Right kidney (tissue), 1 donor: ENCODE measurements around the gene ZBTB16.

Experiments used
- DNase-seq: peaks from one replicate; pipeline ENCODE4 v3.0.0-alpha.2; 2016

Gene ZBTB16

GRCh38 chr11:114282488-114282887, 223.0 kb downstream of the ZBTB16 start:
- no peak for DNase-seq

- DNase-seq: no peak
Measured at GRCh38 chr11:114283422-114283821, 223.9 kb downstream of the ZBTB16 start.

GRCh38 chr11:114284021-114284420, 224.5 kb downstream of the ZBTB16 start:
- DNase-seq: no peak

- DNase-seq: no peak
Measured at GRCh38 chr11:114284914-114285313, 225.4 kb downstream of the ZBTB16 start.

GRCh38 chr11:114285599-114285998, 226.1 kb downstream of the ZBTB16 start:
- no peak for DNase-seq

- no peak for DNase-seq
Measured at GRCh38 chr11:114286229-114286628, 226.7 kb downstream of the ZBTB16 start.

GRCh38 chr11:114287154-114287553, 227.6 kb downstream of the ZBTB16 start:
- no peak for DNase-seq

- DNase-seq: no peak
Measured at GRCh38 chr11:114288136-114288535, 228.6 kb downstream of the ZBTB16 start.

- no peak for DNase-seq
Measured at GRCh38 chr11:114289779-114290178, 230.3 kb downstream of the ZBTB16 start.

- DNase-seq: no peak
Measured at GRCh38 chr11:114290503-114291235, 231.2 kb downstream of the ZBTB16 start.

GRCh38 chr11:114291381-114291780, 231.9 kb downstream of the ZBTB16 start:
- no peak for DNase-seq

GRCh38 chr11:114291842-114292680, 232.6 kb downstream of the ZBTB16 start:
- DNase-seq: no peak

- DNase-seq: no peak
Measured at GRCh38 chr11:114293201-114293711, 233.7 kb downstream of the ZBTB16 start.

- DNase-seq: peak; percentile 4
Measured at GRCh38 chr11:114295676-114296604, 236.4 kb downstream of the ZBTB16 start, which contains the start of gene NNMT. Gene NNMT (plus strand): TSS chr11:114296399. CDS start chr11:114296557, 158 bp downstream.

- no peak for DNase-seq
Measured at GRCh38 chr11:114296605-114297372, 237.3 kb downstream of the ZBTB16 start.

GRCh38 chr11:114297806-114298709, 238.5 kb downstream of the ZBTB16 start:
- no peak for DNase-seq

GRCh38 chr11:114298710-114299109, 239.2 kb downstream of the ZBTB16 start:
- no peak for DNase-seq
